K562 (cell line): Measurements from ENCODE around the gene HBB. TPM values are rescaled to one million over a fixed set of nuclear protein-coding genes. Genes with fewer than 3 reads are reported as not detected.

Source experiments
- CEBPG ChIP-seq, 3 experiments: fragments of 200-800 bp in 1 of 3; sonication (Bioruptor generic) in 1 of 3; sonication (generic) in 1 of 3; formaldehyde crosslinking in 1 of 3; IDR thresholded peaks in 2 of 3; conservative IDR thresholded peaks in 1 of 3; 2 replicates each; pipeline versions ENCODE4 v1.6.1 to v1.8.0; 2016 to 2022; ENCODE audit warnings: missing compliant biosample characterization in 2 of 3, missing genetic modification characterization in 2 of 3, mild to moderate bottlenecking in 1 of 3, missing genetic modification reagents in 1 of 3
- CREB1 ChIP-seq, 2 experiments: sonication (generic) in 1 of 2; formaldehyde crosslinking in 1 of 2; IDR thresholded peaks; 2 replicates each; pipeline versions ENCODE4 v1.6.1 to v1.8.0; 2012 to 2022; ENCODE audit warnings: inconsistent platforms in 1 of 2, mild to moderate bottlenecking in 1 of 2, missing genetic modification reagents in 1 of 2, moderate library complexity in 1 of 2
- DPF2 ChIP-seq: fragments of 450-650 bp; IDR thresholded peaks from 2 replicates; pipeline ENCODE4 v1.6.1; 2016
- MCM7 ChIP-seq, 2 experiments: fragments of 450-650 bp; IDR thresholded peaks; 2 replicates each; pipeline ENCODE4 v1.6.1; 2016 to 2018
- MEF2A ChIP-seq: IDR thresholded peaks from 2 replicates; pipeline ENCODE4 v1.6.1; 2011; ENCODE audit warnings: low read depth, mild to moderate bottlenecking, low read length, moderate library complexity; ENCODE audit not compliant: control insufficient read depth
- NFATC3 ChIP-seq: fragments of 450-650 bp; IDR thresholded peaks from 2 replicates; pipeline ENCODE4 v1.6.1; 2017; ENCODE audit warnings: mild to moderate bottlenecking
- PCBP1 ChIP-seq: fragments of 200-400 bp; formaldehyde crosslinking; IDR thresholded peaks from 2 replicates; pipeline ENCODE4 v1.6.1; 2018; ENCODE audit warnings: mild to moderate bottlenecking, low read depth, low read length; ENCODE audit not compliant: poor library complexity, severe bottlenecking
- ZBTB43 ChIP-seq: sonication (generic); formaldehyde crosslinking; IDR thresholded peaks from 2 replicates; pipeline ENCODE4 v1.8.0; 2023; ENCODE audit warnings: mild to moderate bottlenecking, missing genetic modification reagents
- ZEB2 ChIP-seq: fragments of 450-650 bp; IDR thresholded peaks from 2 replicates; pipeline ENCODE4 v1.6.1; 2016
- ZNF12 ChIP-seq: sonication (generic); formaldehyde crosslinking; IDR thresholded peaks from 2 replicates; pipeline ENCODE4 v1.4.0; 2020; ENCODE audit warnings: mild to moderate bottlenecking, missing genetic modification reagents
- ZNF324 ChIP-seq: fragments of 250-450 bp; sonication (Bioruptor Pico); IDR thresholded peaks from 2 replicates; pipeline ENCODE4 v1.4.0; 2020; ENCODE audit warnings: mild to moderate bottlenecking
- ZNF398 ChIP-seq: fragments of 250-450 bp; sonication (Bioruptor Pico); IDR thresholded peaks from 2 replicates; pipeline ENCODE4 v1.8.0; 2021; ENCODE audit warnings: moderate library complexity, mild to moderate bottlenecking, inconsistent platforms
- ZNF407 ChIP-seq: fragments of 450-650 bp; IDR thresholded peaks from 2 replicates; pipeline ENCODE4 v1.6.1; 2016; ENCODE audit warnings: low read depth
- ZNF57 ChIP-seq: fragments of 450-650 bp; formaldehyde crosslinking; IDR thresholded peaks from 2 replicates; pipeline ENCODE4 v1.4.0; 2020; ENCODE audit warnings: mild to moderate bottlenecking, moderate library complexity
- ZNF740 ChIP-seq, 3 experiments: fragments of 200-800 bp in 1 of 3; sonication (Bioruptor generic) in 1 of 3; sonication (generic) in 1 of 3; formaldehyde crosslinking in 1 of 3; IDR thresholded peaks; 2 replicates each; pipeline versions ENCODE4 v1.6.1 to v1.8.0; 2016 to 2022; ENCODE audit warnings: mild to moderate bottlenecking in 2 of 3, missing compliant biosample characterization in 2 of 3, missing genetic modification characterization in 2 of 3, missing genetic modification reagents in 1 of 3
- polyA plus RNA-seq, 8 experiments: library from polyadenylated mRNA; depleted of rRNA in 4 of 8; stranded (reverse) in 5 of 8; unstranded in 3 of 8; fragments of >200 nt; fragmentation: Nextera tagmentation in 2 of 8; fragmentation: Illumina TruSeq in 1 of 8; extraction: Ambion mirVana in 2 of 8; extraction: Trizol in 1 of 8; gene quantifications; 2 replicates each; pipeline versions ENCODE4 v1.2.1 to v1.2.3, GENCODE V29; 2011 to 2014; ENCODE audit warnings: inconsistent platforms in 1 of 8, missing spikeins in 1 of 8
- total RNA-seq, 7 experiments: library from RNA; depleted of rRNA in 6 of 7; stranded (reverse); fragments of >200 nt in 6 of 7; fragmentation: Illumina TruSeq in 2 of 7; extraction: Trizol in 2 of 7; gene quantifications; 2 replicates each; pipeline versions ENCODE4 v1.2.1 to v1.2.3, GENCODE V29; 2011 to 2021; ENCODE audit warnings: low replicate concordance in 1 of 7

HBB gene
- total and polyA plus RNA-seq, 9 of the 15 experiments (the other 6 are each of a cell fraction or from before 2014, with no cell fraction given) = 0.33 to 3.4 (median 1.2) TPM; not detected in 2

GRCh38 chr11:5196067-5196466, 30.8 kb downstream of the HBB start (continued):
- no peak for TF ChIP-seq ZNF407
- no peak for TF ChIP-seq CREB1 (IDR thresholded peaks at IDR 0.05)
- TF ChIP-seq CREB1 (CRISPR knock-in tag; IDR thresholded peaks at IDR 0.05) = no peak
- no peak for TF ChIP-seq ZEB2
- no peak for TF ChIP-seq ZNF12 (CRISPR knock-in tag)
- no peak for TF ChIP-seq ZNF740 (CRISPR knock-in tag; IDR thresholded peaks at IDR 0.05)
- no peak for TF ChIP-seq ZNF740 (tag; IDR thresholded peaks at IDR 0.05)
- TF ChIP-seq MEF2A = no peak
- TF ChIP-seq CEBPG (CRISPR knock-in tag; IDR thresholded peaks at IDR 0.05) = no peak
- no peak for TF ChIP-seq CEBPG (tag; conservative IDR thresholded peaks at IDR 0.05 in 1 of 2, IDR thresholded peaks at IDR 0.05 in 1 of 2)
- TF ChIP-seq MCM7 (IDR thresholded peaks at IDR 0.05) = no peak
- no peak for TF ChIP-seq ZNF398 (CRISPR knock-in tag)
- TF ChIP-seq ZNF57 (CRISPR knock-in tag) = no peak
- no peak for TF ChIP-seq ZBTB43 (CRISPR knock-in tag)
- no peak for TF ChIP-seq PCBP1
- TF ChIP-seq ZNF324 (CRISPR knock-in tag) = no peak
- no peak for TF ChIP-seq NFATC3
- TF ChIP-seq DPF2 = 0 out of 2 replicates have a peak, but pooled peaks have one; percentile 14
